ENCODE data around the gene MAP2K5. TPM values are rescaled to one million over a fixed set of nuclear protein-coding genes. Genes with fewer than 3 reads are reported as not detected.

Gene MAP2K5
- total RNA-seq, 4 donors from 2014 or later, result 3.6 to 27.1 (median 18.6) TPM

GRCh38 chr15:67832031-67832551 lies 289.6 kb downstream of the MAP2K5 start:
- Histone ChIP-seq H3K4me3 (no peak overlapping the region), H3K27me3 (peaks cover 67 to 75% of the 10 kb centered on the region in 2 donors), H3K4me1 (peaks cover 0 to 36% of the 10 kb centered on the region in 2 donors), H3K36me3 (no peaks in the 10 kb centered on the region), H3K9me3 (no peaks in the 10 kb centered on the region), H3K27ac (no peak overlapping the region)
- intact Hi-C loops (cut with DNase I; ENCODE audit: low total_unique reads), result loop anchor here (10.0 kb wide), 1 partner anchor 377 kb away; no protein-coding TSS in a partner anchor
- no peak for DNase-seq
- TF ChIP-seq POLR2A (IDR thresholded peaks at IDR 0.05) (no peak), CTCF (IDR thresholded peaks at IDR 0.05) (no peak)

GRCh38 chr15:67832897-67833709 lies 290.6 kb downstream of the MAP2K5 start:
- Histone ChIP-seq H3K27ac (no peak overlapping the region), H3K36me3 (no peaks in the 10 kb centered on the region), H3K4me3 (no peak overlapping the region), H3K27me3 (peaks cover 57 to 69% of the 10 kb centered on the region in 2 donors), H3K9me3 (no peaks in the 10 kb centered on the region), H3K4me1 (peaks cover 0 to 31% of the 10 kb centered on the region in 2 donors)
- TF ChIP-seq CTCF (IDR thresholded peaks at IDR 0.05), result no peak
- TF ChIP-seq POLR2A (IDR thresholded peaks at IDR 0.05), result no peak
- DNase-seq, result no peak
- intact Hi-C loops (cut with DNase I; ENCODE audit: low total_unique reads), result loop anchor here (10.0 kb wide), 1 partner anchor 378 kb away; no protein-coding TSS in a partner anchor

GRCh38 chr15:67833710-67834511 lies 291.4 kb downstream of the MAP2K5 start:
- Histone ChIP-seq H3K36me3 (no peaks in the 10 kb centered on the region), H3K27me3 (peaks cover 51 to 61% of the 10 kb centered on the region in 2 donors)
- no peak for DNase-seq

GRCh38 chr15:67834581-67835296 lies 292.2 kb downstream of the MAP2K5 start:
- Histone ChIP-seq H3K27me3 (peaks cover 45 to 53% of the 10 kb centered on the region in 2 donors), H3K36me3 (no peaks in the 10 kb centered on the region), H3K27ac (no peak overlapping the region), H3K4me3 (peak overlapping the region; percentile 16 to 28), H3K4me1 (peaks cover 0 to 23% of the 10 kb centered on the region in 2 donors), H3K9me3 (no peaks in the 10 kb centered on the region)
- TF ChIP-seq POLR2A (IDR thresholded peaks at IDR 0.05) (no peak), CTCF (IDR thresholded peaks at IDR 0.05) (no peak)
- intact Hi-C loops (cut with DNase I; ENCODE audit: low total_unique reads), result loop anchor here (10.0 kb wide), 1 partner anchor 380 kb away; no protein-coding TSS in a partner anchor
- DNase-seq, result no peak

More at GRCh38 chr15:67833710-67834511, 291.4 kb downstream of the MAP2K5 start:
- peak overlapping the region in 1 of 2 donors; percentile 28 for H3K4me3 ChIP-seq
- TF ChIP-seq CTCF (IDR thresholded peaks at IDR 0.05), result peak in 2 of 4 experiments; percentile 12 to 41
- no peak for TF ChIP-seq POLR2A (IDR thresholded peaks at IDR 0.05)
- no peak overlapping the region for H3K27ac ChIP-seq
- H3K4me1 ChIP-seq, result peaks cover 0 to 25% of the 10 kb centered on the region in 2 donors
- H3K9me3 ChIP-seq, result no peaks in the 10 kb centered on the region
- intact Hi-C loops (cut with DNase I; ENCODE audit: low total_unique reads), result loop anchor here (10.0 kb wide), 1 partner anchor 379 kb away; no protein-coding TSS in a partner anchor

Measured in uterus (tissue), 4 donors.